Keratinocyte (primary cell): ENCODE measurements around the gene ARNT2.

ENCODE experiments used
- CTCF ChIP-seq, 3 experiments: IDR thresholded peaks in 1 of 3; conservative IDR thresholded peaks in 1 of 3; optimal IDR thresholded peaks in 1 of 3; 2 replicates in 2 of 3; 3 replicates in 1 of 3; pipeline versions ENCODE3 to v1.5.1; 2011; ENCODE audit warnings: low read length in 3 of 3, mild to moderate bottlenecking in 3 of 3, moderate library complexity in 2 of 3, control low read depth in 1 of 3, inconsistent platforms in 1 of 3; ENCODE audit not compliant: insufficient read depth in 2 of 3; ENCODE audit errors: extremely low read depth in 1 of 3
- EZH2 ChIP-seq: IDR thresholded peaks from one replicate; pipeline ENCODE4 v1.6.1; 2012; ENCODE audit warnings: inconsistent platforms, mild to moderate bottlenecking, low read length, moderate library complexity

- TF ChIP-seq EZH2 (no peak), CTCF (optimal IDR thresholded peaks at IDR 0.05 in 1 of 3, IDR thresholded peaks at IDR 0.05 in 1 of 3, conservative IDR thresholded peaks at IDR 0.05 in 1 of 3; ENCODE audit: extremely low read depth in 1 of 3, insufficient read depth in 2 of 3, low read length in 3 of 3) (no peak)
Observed at GRCh38 chr15:80492409-80492808, 88.2 kb downstream of the ARNT2 start.
